ENCODE results near the gene COG5.
"Not testable (repeated sequence)": the region's sequence is repeated elsewhere in the genome, so short reads cannot be mapped to it uniquely, and the experiment has no call there.

The COG5 gene

DNA sequence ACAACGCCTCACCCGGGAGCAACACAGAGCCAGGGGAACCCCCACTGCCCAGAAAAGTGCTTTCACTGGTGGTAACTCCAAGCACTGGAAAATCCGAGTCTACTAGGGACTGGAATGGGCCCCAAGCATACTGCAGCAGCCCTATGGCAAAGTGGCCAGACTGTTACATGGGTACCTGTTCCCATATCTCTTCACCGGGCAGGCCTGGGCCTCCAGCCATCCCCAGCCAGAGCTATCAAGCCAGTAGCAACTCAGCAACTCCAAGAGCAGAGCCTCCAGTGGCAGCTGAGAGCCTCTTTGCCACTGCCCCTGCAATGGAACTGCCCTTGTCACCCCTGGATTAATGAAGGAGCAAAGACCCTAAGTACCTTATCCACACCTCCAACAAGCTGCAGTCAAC is 321.5 kb downstream of the COG5 start:
- Histone ChIP-seq H3K9me3 (ENCODE audit: insufficient read depth, low read depth, low read length) (peaks cover 9% of the 10 kb centered on the region; the same call in 1 of the 2 replicates), H3K36me3 (ENCODE audit: insufficient read depth, low read length) (peaks cover 4% of the 10 kb centered on the region; the same call in 1 of the 2 replicates), H3K4me3 (ENCODE audit: low read length) (no peak overlapping the region), H3K27ac (ENCODE audit: low read depth, low read length) (no peak overlapping the region), H3K9ac (ENCODE audit: low read depth, low read length) (no peak overlapping the region), H3K4me1 (ENCODE audit: insufficient read depth, low read length) (no peaks in the 10 kb centered on the region), H3K27me3 (ENCODE audit: insufficient read depth, low read length) (no peaks in the 10 kb centered on the region)
- WGBS, result 94% methylated on average over 4 of the region's 4 CpGs

DNA sequence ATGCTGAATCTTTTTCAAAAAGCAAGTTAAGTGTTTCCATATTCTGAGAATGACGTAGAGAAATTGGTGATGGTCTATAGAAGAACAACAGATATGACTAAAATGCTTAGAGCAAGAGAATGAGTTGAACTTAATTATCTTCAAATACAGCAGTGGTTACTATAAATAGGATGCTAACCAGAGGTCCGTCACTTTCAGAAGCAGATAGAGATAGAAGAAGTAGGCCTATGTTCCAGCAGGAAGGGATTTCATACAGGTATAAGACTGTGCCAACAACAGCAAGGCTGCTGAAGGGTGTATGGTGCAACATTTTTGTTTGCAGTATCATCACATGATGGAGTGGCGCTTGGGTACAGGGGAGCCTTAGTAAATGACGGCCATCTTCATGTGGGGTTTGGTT is 326.3 kb downstream of the COG5 start:
- no peaks in the 10 kb centered on the region for H3K9me3 ChIP-seq (ENCODE audit: insufficient read depth, low read depth, low read length)
- H3K4me1 ChIP-seq (ENCODE audit: insufficient read depth, low read length), result peaks cover 20% of the 10 kb centered on the region
- H3K4me3 ChIP-seq (ENCODE audit: low read length), result no peak overlapping the region
- WGBS, result 96% methylated on average over 4 of the region's 4 CpGs
- no peaks in the 10 kb centered on the region for H3K27me3 ChIP-seq (ENCODE audit: insufficient read depth, low read length)
- H3K9ac ChIP-seq (ENCODE audit: low read depth, low read length), result no peak overlapping the region
- H3K36me3 ChIP-seq (ENCODE audit: insufficient read depth, low read length), result no peaks in the 10 kb centered on the region
- no peak overlapping the region for H3K27ac ChIP-seq (ENCODE audit: low read depth, low read length)

DNA sequence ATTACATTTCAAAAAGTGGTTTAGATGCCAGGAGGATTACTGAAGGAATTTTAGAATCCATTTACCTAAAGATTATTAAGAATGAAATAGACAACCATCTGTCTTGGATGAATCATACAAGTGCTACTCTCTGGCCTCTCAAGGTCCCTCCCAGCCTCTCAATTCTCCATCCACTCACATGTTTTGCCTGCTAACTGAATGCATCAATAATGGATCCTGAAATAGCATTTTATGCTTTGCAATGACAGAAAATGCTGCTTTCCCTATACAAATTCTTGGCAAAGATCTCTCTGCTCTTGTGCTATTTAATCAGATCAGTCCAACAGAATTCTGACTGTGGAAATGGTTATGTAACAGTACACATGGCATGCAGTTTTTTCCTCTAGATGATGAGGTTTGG is 326.9 kb downstream of the COG5 start:
- H3K27ac ChIP-seq (ENCODE audit: low read depth, low read length), result no peak overlapping the region
- H3K4me1 ChIP-seq (ENCODE audit: insufficient read depth, low read length), result peaks cover 20% of the 10 kb centered on the region
- no peak overlapping the region for H3K4me3 ChIP-seq (ENCODE audit: low read length)
- H3K9me3 ChIP-seq (ENCODE audit: insufficient read depth, low read depth, low read length), result no peaks in the 10 kb centered on the region
- no peaks in the 10 kb centered on the region for H3K36me3 ChIP-seq (ENCODE audit: insufficient read depth, low read length)
- no peaks in the 10 kb centered on the region for H3K27me3 ChIP-seq (ENCODE audit: insufficient read depth, low read length)
- H3K9ac ChIP-seq (ENCODE audit: low read depth, low read length), result no peak overlapping the region

DNA sequence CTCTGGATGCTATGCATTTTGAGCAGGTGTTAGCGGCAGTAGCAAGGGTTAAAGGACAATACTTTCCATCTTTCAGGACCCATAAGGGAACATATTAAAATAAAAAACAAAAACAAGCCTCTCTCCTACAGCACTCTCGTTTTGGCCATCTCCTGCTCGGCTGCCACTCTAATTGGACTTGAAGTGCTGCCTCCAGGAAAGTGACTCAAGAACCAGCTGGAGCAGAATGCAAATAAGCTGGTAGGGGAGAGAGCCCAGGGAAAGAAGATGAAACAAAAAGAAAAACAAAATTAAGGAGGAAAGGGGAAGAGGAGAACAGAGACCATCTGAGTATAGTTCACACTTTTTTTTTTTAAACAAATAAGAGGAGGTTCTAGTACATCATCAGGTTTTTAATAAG is 329.3 kb downstream of the COG5 start:
- no peak overlapping the region for H3K27ac ChIP-seq (ENCODE audit: low read depth, low read length)
- H3K4me3 ChIP-seq (ENCODE audit: low read length), result no peak overlapping the region
- no peaks in the 10 kb centered on the region for H3K36me3 ChIP-seq (ENCODE audit: insufficient read depth, low read length)
- no peaks in the 10 kb centered on the region for H3K9me3 ChIP-seq (ENCODE audit: insufficient read depth, low read depth, low read length)
- WGBS, result 78% methylated on average over 3 of the region's 3 CpGs
- H3K4me1 ChIP-seq (ENCODE audit: insufficient read depth, low read length), result peaks cover 20% of the 10 kb centered on the region
- H3K27me3 ChIP-seq (ENCODE audit: insufficient read depth, low read length), result no peaks in the 10 kb centered on the region
- H3K9ac ChIP-seq (ENCODE audit: low read depth, low read length), result no peak overlapping the region

DNA sequence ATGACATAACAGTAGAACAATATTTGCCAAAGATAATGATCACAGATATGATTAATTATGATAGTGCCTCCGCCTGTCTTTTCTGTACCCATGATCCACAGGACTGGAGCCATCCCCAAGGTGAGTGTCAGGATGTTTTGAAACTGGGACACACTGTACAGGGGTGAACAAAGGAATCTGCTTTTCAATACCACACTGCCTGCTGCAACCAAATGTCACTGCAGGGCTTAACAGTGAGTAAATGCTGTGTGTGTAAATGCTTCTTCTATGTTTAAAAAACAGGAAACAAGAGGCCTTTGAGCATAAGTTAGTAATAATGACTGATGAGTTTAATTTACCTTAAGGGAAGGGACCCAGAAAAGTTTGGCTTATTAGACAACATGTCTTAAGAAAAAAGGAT is 329.7 kb downstream of the COG5 start:
- H3K36me3 ChIP-seq (ENCODE audit: insufficient read depth, low read length), result no peaks in the 10 kb centered on the region
- H3K9ac ChIP-seq (ENCODE audit: low read depth, low read length), result no peak overlapping the region
- no peaks in the 10 kb centered on the region for H3K9me3 ChIP-seq (ENCODE audit: insufficient read depth, low read depth, low read length)
- 79% methylated on average over 1 of the region's 1 CpG for WGBS
- no peaks in the 10 kb centered on the region for H3K27me3 ChIP-seq (ENCODE audit: insufficient read depth, low read length)
- H3K27ac ChIP-seq (ENCODE audit: low read depth, low read length), result no peak overlapping the region
- no peak overlapping the region for H3K4me3 ChIP-seq (ENCODE audit: low read length)
- H3K4me1 ChIP-seq (ENCODE audit: insufficient read depth, low read length), result peaks cover 20% of the 10 kb centered on the region

DNA sequence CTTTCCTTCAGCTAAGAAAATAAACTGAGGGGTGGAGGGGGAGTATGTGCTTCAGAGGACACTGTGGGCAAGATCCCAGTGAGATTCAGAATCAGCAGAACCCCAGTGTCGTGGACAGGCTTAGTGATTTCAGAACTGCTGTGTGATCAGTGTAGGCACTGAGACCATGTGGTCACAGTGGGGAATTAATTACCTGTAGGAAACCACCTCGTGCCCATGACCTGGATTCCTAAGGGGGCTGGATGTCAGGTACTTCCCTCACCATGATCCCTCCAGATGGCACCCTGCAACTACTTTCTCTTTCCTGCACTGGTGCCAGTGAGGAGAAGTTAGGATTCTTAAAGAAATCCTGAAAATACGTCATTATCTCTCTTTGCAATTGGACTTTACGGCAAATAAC is 330.5 kb downstream of the COG5 start:
- no peaks in the 10 kb centered on the region for H3K36me3 ChIP-seq (ENCODE audit: insufficient read depth, low read length)
- H3K9me3 ChIP-seq (ENCODE audit: insufficient read depth, low read depth, low read length), result no peaks in the 10 kb centered on the region
- H3K4me3 ChIP-seq (ENCODE audit: low read length), result no peak overlapping the region
- H3K9ac ChIP-seq (ENCODE audit: low read depth, low read length), result no peak overlapping the region
- WGBS, result 81% methylated on average over 4 of the region's 4 CpGs
- no peak overlapping the region for H3K27ac ChIP-seq (ENCODE audit: low read depth, low read length)
- peaks cover 20% of the 10 kb centered on the region for H3K4me1 ChIP-seq (ENCODE audit: insufficient read depth, low read length)
- H3K27me3 ChIP-seq (ENCODE audit: insufficient read depth, low read length), result no peaks in the 10 kb centered on the region

DNA sequence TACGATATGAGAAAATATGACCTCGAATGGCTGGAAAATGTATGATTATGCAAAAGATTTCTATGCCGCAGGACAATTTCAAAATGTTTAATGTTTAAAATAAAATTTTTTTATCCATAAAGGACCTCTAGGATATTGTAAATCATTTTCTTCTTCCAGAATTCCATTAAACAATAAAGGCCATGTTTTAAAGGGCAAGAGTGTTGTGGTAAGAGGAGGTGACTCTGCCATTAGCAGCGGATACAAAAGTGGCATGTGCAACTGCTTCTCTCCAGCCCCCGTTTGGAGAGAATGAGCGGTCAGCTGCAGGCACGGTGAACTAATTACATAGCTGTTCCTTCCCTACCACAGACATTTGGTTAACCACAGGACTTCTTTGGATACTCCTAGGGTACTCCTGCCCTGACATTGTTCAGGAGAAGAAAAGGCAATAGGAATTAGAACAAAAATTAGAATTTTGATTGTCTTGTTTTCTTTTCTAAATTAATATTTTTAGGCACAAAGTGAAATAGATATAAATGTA is 331.1 kb downstream of the COG5 start:
- H3K4me3 ChIP-seq (ENCODE audit: low read length), result no peak overlapping the region
- WGBS, result 92% methylated on average over 7 of the region's 7 CpGs
- H3K4me1 ChIP-seq (ENCODE audit: insufficient read depth, low read length), result peaks cover 20% of the 10 kb centered on the region
- no peaks in the 10 kb centered on the region for H3K36me3 ChIP-seq (ENCODE audit: insufficient read depth, low read length)
- H3K27ac ChIP-seq (ENCODE audit: low read depth, low read length), result no peak overlapping the region
- no peaks in the 10 kb centered on the region for H3K27me3 ChIP-seq (ENCODE audit: insufficient read depth, low read length)
- H3K9ac ChIP-seq (ENCODE audit: low read depth, low read length), result no peak overlapping the region
- H3K9me3 ChIP-seq (ENCODE audit: insufficient read depth, low read depth, low read length), result no peaks in the 10 kb centered on the region

DNA sequence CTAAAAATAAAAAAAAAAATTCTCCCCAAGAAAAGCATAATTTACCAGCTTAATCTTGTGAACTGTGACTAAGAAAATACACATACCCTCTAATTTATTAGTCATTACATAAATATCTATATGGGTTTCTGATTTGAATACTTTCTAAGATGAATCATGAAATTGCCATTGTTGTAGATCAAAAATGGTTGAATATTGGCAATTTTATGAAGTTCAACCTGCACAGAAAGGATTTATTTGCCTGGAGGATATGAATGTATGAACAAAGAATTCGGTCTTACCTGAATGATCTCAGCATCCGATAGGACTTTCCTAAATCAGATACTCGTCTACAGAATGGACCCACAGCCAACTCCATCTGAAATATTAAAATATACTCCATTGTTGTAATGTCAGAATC is 333.4 kb downstream of the COG5 start:
- Histone ChIP-seq H3K4me3 (ENCODE audit: low read length) (no peak overlapping the region), H3K9me3 (ENCODE audit: insufficient read depth, low read depth, low read length) (no peaks in the 10 kb centered on the region), H3K4me1 (ENCODE audit: insufficient read depth, low read length) (peaks cover 20% of the 10 kb centered on the region), H3K27me3 (ENCODE audit: insufficient read depth, low read length) (no peaks in the 10 kb centered on the region), H3K27ac (ENCODE audit: low read depth, low read length) (no peak overlapping the region), H3K9ac (ENCODE audit: low read depth, low read length) (no peak overlapping the region), H3K36me3 (ENCODE audit: insufficient read depth, low read length) (0 out of 2 replicates have a peak, but pooled peaks cover 3% of the 10 kb centered on the region)
- WGBS, result 91% methylated on average over 2 of the region's 3 CpGs

DNA sequence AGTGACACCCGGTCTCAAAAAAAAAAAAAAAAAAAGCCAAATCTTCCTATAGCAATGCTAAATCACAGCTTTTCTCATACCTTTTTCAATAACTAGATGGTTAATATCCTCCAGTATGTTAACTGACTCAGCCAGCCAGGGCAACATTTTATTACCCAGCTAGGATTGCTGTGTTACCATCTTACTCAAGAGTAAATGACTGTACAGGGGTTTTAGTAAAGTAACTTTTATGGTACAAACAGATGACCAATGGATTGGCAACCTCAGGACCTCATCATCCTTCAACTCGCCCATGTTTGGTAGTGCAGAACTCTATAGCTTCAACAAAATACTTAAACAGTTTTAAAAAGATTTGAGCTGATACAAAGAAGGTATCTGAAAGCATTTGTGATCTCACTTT is 335.4 kb downstream of the COG5 start:
- WGBS, result 91% methylated on average over 2 of the region's 2 CpGs
- H3K4me1 ChIP-seq (ENCODE audit: insufficient read depth, low read length), result peaks cover 5% of the 10 kb centered on the region
- H3K9ac ChIP-seq (ENCODE audit: low read depth, low read length), result no peak overlapping the region
- no peaks in the 10 kb centered on the region for H3K27me3 ChIP-seq (ENCODE audit: insufficient read depth, low read length)
- H3K36me3 ChIP-seq (ENCODE audit: insufficient read depth, low read length), result 0 out of 2 replicates have a peak, but pooled peaks cover 3% of the 10 kb centered on the region
- no peaks in the 10 kb centered on the region for H3K9me3 ChIP-seq (ENCODE audit: insufficient read depth, low read depth, low read length)
- no peak overlapping the region for H3K27ac ChIP-seq (ENCODE audit: low read depth, low read length)
- H3K4me3 ChIP-seq (ENCODE audit: low read length), result no peak overlapping the region

DNA sequence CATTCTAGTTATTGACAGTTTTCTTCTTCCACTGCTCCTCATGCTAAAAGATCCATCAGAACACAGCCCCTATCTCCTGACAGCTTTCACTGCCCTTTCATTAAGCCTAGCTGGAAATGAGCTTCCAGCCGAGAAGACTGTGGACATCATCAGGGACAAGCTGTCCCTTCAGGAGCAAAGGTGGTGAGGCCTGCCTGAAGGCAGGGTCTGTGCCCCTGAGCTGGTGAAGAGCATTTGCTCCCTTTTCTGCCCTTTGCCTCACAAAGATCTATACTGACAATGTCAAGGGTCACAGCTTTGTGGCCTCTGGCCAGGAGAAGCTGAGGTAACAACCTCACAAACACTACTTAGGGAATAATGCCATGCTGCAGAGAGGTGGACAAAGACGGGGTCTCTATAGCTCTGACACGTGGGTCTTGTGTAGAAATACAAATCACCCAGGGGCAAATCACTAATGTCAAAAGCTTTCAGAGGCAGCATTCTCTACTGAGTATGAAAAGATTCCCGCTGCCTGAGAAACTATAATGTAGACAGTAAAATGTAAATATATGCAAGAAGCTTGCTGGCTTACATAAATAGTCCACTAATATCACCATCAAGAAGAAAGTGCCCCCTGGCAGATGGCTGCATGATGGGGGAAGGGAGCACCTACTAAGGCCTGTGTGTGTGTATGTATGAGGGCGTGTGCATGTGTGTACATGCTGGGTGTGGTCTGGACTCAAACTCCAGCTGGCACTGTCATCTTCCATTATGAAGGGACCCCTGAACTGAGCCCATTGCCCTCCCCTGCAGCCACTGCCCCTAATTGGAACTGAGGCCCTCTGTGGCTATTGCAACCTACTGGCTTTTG is 339.1 kb downstream of the COG5 start:
- no peaks in the 10 kb centered on the region for H3K4me1 ChIP-seq (ENCODE audit: insufficient read depth, low read length)
- H3K9me3 ChIP-seq (ENCODE audit: insufficient read depth, low read depth, low read length), result no peaks in the 10 kb centered on the region
- 91% methylated on average over 4 of the region's 5 CpGs for WGBS
- H3K36me3 ChIP-seq (ENCODE audit: insufficient read depth, low read length), result 0 out of 2 replicates have a peak, but pooled peaks cover 3% of the 10 kb centered on the region
- no peaks in the 10 kb centered on the region for H3K27me3 ChIP-seq (ENCODE audit: insufficient read depth, low read length)
- H3K27ac ChIP-seq (ENCODE audit: low read depth, low read length), result no peak overlapping the region
- H3K9ac ChIP-seq (ENCODE audit: low read depth, low read length), result no peak overlapping the region
- no peak overlapping the region for H3K4me3 ChIP-seq (ENCODE audit: low read length)

DNA sequence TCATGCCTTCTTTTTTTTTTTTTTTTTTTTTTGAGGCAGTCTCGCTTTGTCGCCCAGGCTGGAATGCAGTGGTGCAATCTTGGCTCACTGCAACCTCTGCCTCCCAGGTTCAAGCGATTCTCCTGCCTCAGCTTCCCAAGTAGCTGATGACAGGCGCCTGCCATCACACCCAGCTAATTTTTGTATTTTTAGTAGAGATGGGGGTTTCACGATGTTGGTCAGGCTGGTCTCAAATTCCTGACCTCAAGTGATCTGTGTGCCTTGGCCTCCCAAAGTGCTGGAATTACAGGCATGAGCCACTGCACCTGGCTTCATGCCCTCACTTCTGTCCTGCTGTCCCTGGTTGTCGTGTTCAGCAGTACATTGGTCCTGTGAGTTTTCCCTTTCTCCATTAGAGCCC is 342.9 kb downstream of the COG5 start:
- not testable (repeated sequence) for H3K27me3 ChIP-seq (ENCODE audit: insufficient read depth, low read length); H3K27ac ChIP-seq (ENCODE audit: low read depth, low read length); H3K4me1 ChIP-seq (ENCODE audit: insufficient read depth, low read length); H3K9me3 ChIP-seq (ENCODE audit: insufficient read depth, low read depth, low read length); H3K9ac ChIP-seq (ENCODE audit: low read depth, low read length); H3K36me3 ChIP-seq (ENCODE audit: insufficient read depth, low read length); H3K4me3 ChIP-seq (ENCODE audit: low read length)
- 94% methylated on average over 6 of the region's 6 CpGs for whole genome bisulfite sequencing

Data from HUES64 (cell line).